GM18858 (cell line): ENCODE measurements around the gene ADAMTS4.

Experiments used
- ATAC-seq: cut with Tn5 transposase; IDR thresholded peaks from one replicate; pipeline ENCODE4 v1.9.1; 2021; ENCODE audit not compliant: unreplicated experiment

ADAMTS4 gene

GRCh38 chr1:161219078-161219892 is 20.4 kb upstream of the ADAMTS4 start:
- no peak for ATAC-seq

- no peak for ATAC-seq
These were observed 19.6 kb upstream of the ADAMTS4 start for GRCh38 chr1:161218301-161219077.

GRCh38 chr1:161217831-161218230 is 19.0 kb upstream of the ADAMTS4 start:
- ATAC-seq, result no peak

- ATAC-seq, result peak; percentile 73
These were observed 18.3 kb upstream of the ADAMTS4 start for GRCh38 chr1:161216945-161217712.

- ATAC-seq, result no peak
These were observed 16.2 kb upstream of the ADAMTS4 start, which contains the start of gene FCER1G for GRCh38 chr1:161215076-161215475. TSS of gene FCER1G (plus strand) at chr1:161215295. CDS start at chr1:161215322, 27 bp downstream.

- ATAC-seq, result no peak
These were observed 15.5 kb upstream of the ADAMTS4 start for GRCh38 chr1:161214369-161214768.

GRCh38 chr1:161209790-161210409 is 11.0 kb upstream of the ADAMTS4 start:
- no peak for ATAC-seq

GRCh38 chr1:161207173-161207572 is 8.3 kb upstream of the ADAMTS4 start:
- ATAC-seq, result no peak

- ATAC-seq, result no peak
These were observed 7.7 kb upstream of the ADAMTS4 start for GRCh38 chr1:161206411-161207140.

- peak; percentile 88 for ATAC-seq
These were observed 3.2 kb upstream of the ADAMTS4 start, which contains the start of gene NDUFS2 for GRCh38 chr1:161201836-161202712. TSS of gene NDUFS2 (plus strand) at chr1:161202367. CDS start at chr1:161202386, 19 bp downstream.

GRCh38 chr1:161200992-161201835 is 2.4 kb upstream of the ADAMTS4 start:
- ATAC-seq, result no peak

GRCh38 chr1:161200421-161200991 is 1.7 kb upstream of the ADAMTS4 start:
- ATAC-seq, result no peak

- ATAC-seq, result no peak
These were observed 769 bp upstream of the ADAMTS4 start for GRCh38 chr1:161199506-161200139.

- no peak for ATAC-seq
These were observed 509 bp downstream of the ADAMTS4 start for GRCh38 chr1:161198194-161198896.

- ATAC-seq, result no peak
These were observed 1.2 kb downstream of the ADAMTS4 start for GRCh38 chr1:161197560-161198193.
